ENCODE results near the gene GAB4. TPM values are rescaled to one million over a fixed set of nuclear protein-coding genes. Genes with fewer than 3 reads are reported as not detected.

Gene GAB4
- total and polyA plus RNA-seq, 2 of the 13 experiments (the other 11 are each of a cell fraction or from before 2014, with no cell fraction given) = not detected

DNA sequence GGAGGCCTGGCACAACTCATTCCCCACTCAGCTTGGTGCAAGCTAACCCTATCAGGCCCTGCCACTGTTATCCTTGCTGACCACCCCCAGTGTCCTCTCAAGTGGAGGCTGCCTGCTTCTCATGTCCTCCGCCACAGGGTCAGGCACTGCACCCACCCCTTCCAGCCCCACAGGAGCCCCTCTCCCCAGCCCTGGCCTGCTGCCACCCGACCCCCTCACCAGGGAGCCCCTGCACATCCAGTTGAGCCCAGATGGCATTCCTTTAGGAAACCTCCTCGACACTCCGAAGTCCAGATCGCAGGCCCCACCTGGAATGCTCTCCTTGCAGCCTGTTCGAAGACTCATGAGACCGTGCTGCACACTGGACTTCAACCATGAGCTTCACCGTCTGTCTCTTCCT is 48.8 kb upstream of the GAB4 start:
- WGBS (ENCODE audit: low lambda C conversion rate) = no CpG with 5 or more reads among the region's 8 CpGs
- H3K9ac ChIP-seq (ENCODE audit: insufficient read depth, low read depth, low read length) = no peak overlapping the region
- no peak for FAIRE-seq
- intact Hi-C loops (cut with micrococcal nuclease; ENCODE audit: unreplicated experiment) = no loop called here
- no TSS peak for BruUV-seq (replicated peaks)
- no peak overlapping the region for H3K27ac ChIP-seq (ENCODE audit: extremely low read length, insufficient read depth, low read length)
- H3K36me3 ChIP-seq (replicated peaks in 1 of 2; ENCODE audit: control insufficient read depth in 1 of 2, insufficient read depth in 2 of 2, low read length in 2 of 2) = no peaks in the 10 kb centered on the region
- no peak overlapping the region for H3K4me3 ChIP-seq (replicated peaks in 1 of 3; ENCODE audit: insufficient read depth in 1 of 3, low read depth in 2 of 3, low read length in 3 of 3)
- H3K9me3 ChIP-seq (ENCODE audit: low read length) = no peaks in the 10 kb centered on the region
- H3K4me2 ChIP-seq (ENCODE audit: low read depth, low read length) = no peak overlapping the region
- H3K79me2 ChIP-seq (ENCODE audit: insufficient read depth, low read length) = no peaks in the 10 kb centered on the region
- no peaks in the 10 kb centered on the region for H3K4me1 ChIP-seq (ENCODE audit: insufficient read depth, low read length)
- no peaks in the 10 kb centered on the region for H4K20me1 ChIP-seq (ENCODE audit: insufficient read depth, low read length)
- POLR2A ChIA-PET = no interaction called here
- H2AFZ ChIP-seq (ENCODE audit: low read length) = no peak overlapping the region
- H3K27me3 ChIP-seq (ENCODE audit: control insufficient read depth in 1 of 2, insufficient read depth in 2 of 2, low read length in 2 of 2) = peaks cover 0 to 10% of the 10 kb centered on the region in 2 experiments; a peak in 2 of 5 replicates
- in situ Hi-C loops (cut with HindIII; ENCODE audit: extremely low pct_ligation_motif_present, low pct_unique_long_range_greater_than_20kb) = loop anchor here (5.0 kb wide), 1 partner anchor 135 kb away; no protein-coding TSS in a partner anchor
- CTCF ChIA-PET (ENCODE audit: low intra/inter-chr PET ratio, low total read pairs) = no interaction called here
- DNase-seq (ENCODE audit: low spot score) = no peak
- ATAC-seq = no peak
- TF ChIP-seq, protein P1, sequence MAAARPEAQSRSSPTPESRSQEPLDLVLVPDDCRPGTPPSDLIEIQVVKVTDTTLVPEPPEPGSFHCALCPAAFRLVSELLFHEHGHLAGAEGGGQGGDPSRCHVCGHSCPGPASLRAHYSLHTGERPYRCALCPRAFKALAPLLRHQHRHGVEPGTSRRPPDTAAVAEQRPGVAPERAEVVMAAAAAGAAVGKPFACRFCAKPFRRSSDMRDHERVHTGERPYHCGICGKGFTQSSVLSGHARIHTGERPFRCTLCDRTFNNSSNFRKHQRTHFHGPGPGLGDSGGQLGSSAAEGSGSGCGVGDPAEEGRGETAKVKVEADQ (CRISPR knock-in tag; IDR thresholded peaks at IDR 0.05; ENCODE audit: borderline replicate concordance) = no peak
- TF ChIP-seq FOXJ3 (CRISPR knock-in tag; IDR thresholded peaks at IDR 0.05; ENCODE audit: borderline replicate concordance) (no peak), ZNF263 (CRISPR knock-in tag; IDR thresholded peaks at IDR 0.05) (no peak), MEIS2 (CRISPR knock-in tag; IDR thresholded peaks at IDR 0.05) (no peak), CCAR2 (optimal IDR thresholded peaks at IDR 0.05; ENCODE audit: low read depth, low read length) (no peak), ZNF747 (CRISPR knock-in tag; IDR thresholded peaks at IDR 0.05; ENCODE audit: borderline replicate concordance) (no peak), ZNF317 (CRISPR knock-in tag; IDR thresholded peaks at IDR 0.05) (no peak), ZNF136 (CRISPR knock-in tag; IDR thresholded peaks at IDR 0.05; ENCODE audit: low read depth) (no peak), GTF3A (CRISPR knock-in tag; conservative IDR thresholded peaks at IDR 0.05) (no peak), THYN1 (CRISPR knock-in tag; IDR thresholded peaks at IDR 0.05; ENCODE audit: borderline replicate concordance, low read depth) (no peak), MAFF (IDR thresholded peaks at IDR 0.05; ENCODE audit: low read depth, low read length) (no peak), ISX (CRISPR knock-in tag; conservative IDR thresholded peaks at IDR 0.05) (no peak), GFI1 (CRISPR knock-in tag; IDR thresholded peaks at IDR 0.05; ENCODE audit: borderline replicate concordance) (no peak), KDM2A (CRISPR knock-in tag; IDR thresholded peaks at IDR 0.05; ENCODE audit: borderline replicate concordance, low read depth) (no peak), HCFC1 (IDR thresholded peaks at IDR 0.05; ENCODE audit: low read depth, low read length) (no peak), ZMAT3 (CRISPR knock-in tag; conservative IDR thresholded peaks at IDR 0.05) (no peak), CHD4 (IDR thresholded peaks at IDR 0.05; ENCODE audit: borderline replicate concordance, low read length) (no peak)
- TF ChIP-seq, protein P2, sequence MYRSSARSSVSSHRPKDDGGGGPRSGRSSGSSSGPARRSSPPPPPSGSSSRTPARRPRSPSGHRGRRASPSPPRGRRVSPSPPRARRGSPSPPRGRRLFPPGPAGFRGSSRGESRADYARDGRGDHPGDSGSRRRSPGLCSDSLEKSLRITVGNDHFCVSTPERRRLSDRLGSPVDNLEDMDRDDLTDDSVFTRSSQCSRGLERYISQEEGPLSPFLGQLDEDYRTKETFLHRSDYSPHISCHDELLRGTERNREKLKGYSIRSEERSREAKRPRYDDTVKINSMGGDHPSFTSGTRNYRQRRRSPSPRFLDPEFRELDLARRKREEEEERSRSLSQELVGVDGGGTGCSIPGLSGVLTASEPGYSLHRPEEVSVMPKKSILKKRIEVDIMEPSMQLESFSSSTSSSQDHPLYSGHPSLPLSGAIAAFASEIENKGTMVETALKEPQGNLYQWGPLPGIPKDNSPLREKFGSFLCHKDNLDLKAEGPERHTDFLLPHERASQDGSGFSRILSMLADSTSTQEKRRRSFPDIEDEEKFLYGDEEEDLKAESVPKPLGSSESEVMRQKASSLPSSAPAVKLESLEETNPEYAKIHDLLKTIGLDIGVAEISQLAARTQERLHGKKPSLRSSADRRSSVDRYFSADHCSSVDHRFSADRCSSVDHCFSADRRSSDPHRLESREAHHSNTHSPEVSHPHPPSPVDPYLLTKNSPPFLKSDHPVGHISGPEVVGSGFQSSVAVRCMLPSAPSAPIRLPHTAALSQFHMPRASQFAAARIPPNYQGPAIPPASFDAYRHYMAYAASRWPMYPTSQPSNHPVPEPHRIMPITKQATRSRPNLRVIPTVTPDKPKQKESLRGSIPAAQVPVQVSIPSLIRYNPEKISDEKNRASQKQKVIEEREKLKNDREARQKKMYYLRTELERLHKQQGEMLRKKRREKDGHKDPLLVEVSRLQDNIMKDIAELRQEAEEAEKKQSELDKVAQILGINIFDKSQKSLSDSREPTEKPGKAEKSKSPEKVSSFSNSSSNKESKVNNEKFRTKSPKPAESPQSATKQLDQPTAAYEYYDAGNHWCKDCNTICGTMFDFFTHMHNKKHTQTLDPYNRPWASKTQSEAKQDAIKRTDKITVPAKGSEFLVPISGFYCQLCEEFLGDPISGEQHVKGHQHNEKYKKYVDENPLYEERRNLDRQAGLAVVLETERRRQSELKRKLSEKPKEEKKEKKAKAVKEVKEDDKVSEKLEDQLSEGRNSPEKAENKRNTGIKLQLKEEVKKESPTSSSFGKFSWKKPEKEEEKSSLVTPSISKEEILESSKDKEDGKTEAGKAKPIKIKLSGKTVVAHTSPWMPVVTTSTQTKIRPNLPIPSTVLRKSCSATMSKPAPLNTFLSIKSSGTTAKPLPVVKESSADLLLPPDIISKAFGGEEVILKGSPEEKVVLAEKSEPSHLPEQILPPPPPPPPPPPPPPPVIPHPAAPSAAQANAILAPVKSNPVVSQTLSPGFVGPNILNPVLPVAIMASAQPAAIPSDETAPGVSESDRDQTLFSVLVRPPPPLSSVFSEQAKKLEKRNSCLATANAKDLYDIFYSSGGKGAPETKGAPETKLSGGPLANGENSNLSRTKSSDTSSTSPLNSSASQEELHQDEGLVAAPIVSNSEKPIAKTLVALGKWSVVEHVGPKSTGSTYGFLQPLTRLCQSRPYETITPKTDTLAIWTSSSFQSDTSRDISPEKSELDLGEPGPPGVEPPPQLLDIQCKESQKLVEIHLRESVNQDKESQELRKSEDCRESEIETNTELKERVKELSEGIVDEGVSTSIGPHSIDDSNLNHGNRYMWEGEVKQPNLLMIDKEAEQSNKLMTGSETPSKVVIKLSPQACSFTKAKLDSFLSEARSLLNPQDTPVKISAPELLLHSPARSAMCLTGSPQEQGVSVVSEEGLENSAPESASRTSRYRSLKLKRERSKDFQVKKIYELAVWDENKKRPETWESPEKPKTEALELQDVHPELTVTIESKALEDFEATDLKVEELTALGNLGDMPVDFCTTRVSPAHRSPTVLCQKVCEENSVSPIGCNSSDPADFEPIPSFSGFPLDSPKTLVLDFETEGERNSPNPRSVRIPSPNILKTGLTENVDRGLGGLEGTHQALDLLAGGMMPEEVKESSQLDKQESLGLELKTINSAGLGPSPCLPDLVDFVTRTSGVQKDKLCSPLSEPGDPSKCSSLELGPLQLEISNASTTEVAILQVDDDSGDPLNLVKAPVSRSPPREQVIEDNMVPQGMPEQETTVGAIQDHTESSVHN (CRISPR knock-in tag; IDR thresholded peaks at IDR 0.05) = no peak

All from HepG2 (cell line).